ENCODE measurements around the gene CNGA3. TPM values are rescaled to one million over a fixed set of nuclear protein-coding genes. Genes with fewer than 3 reads are reported as not detected.

Gene CNGA3
- polyA plus RNA-seq, 4 donors, result 0.22 to 1.5 (median 0.30) TPM; not detected in 1

- DNase-seq (no peak), FAIRE-seq (no peak)
- H3K27me3 ChIP-seq (ENCODE audit: control insufficient read depth in 3 of 3, insufficient read depth in 3 of 3, low read length in 3 of 3), result no peaks in the 10 kb centered on the region
- no peaks in the 10 kb centered on the region for H3K9me3 ChIP-seq (ENCODE audit: control insufficient read depth in 2 of 2, insufficient read depth in 1 of 2, low read depth in 1 of 2, low read length in 1 of 2)
- WGBS, 3 donors, result 82 to 86% (median 84%) methylated on average over 19 of the region's 19 CpGs
- no peak overlapping the region for H3K27ac ChIP-seq (ENCODE audit: low read depth in 1 of 3, low read length in 2 of 3)
- H3K4me1 ChIP-seq (ENCODE audit: control insufficient read depth in 3 of 3, insufficient read depth in 2 of 3, low read depth in 1 of 3, low read length in 2 of 3), result no peaks in the 10 kb centered on the region
- no peak overlapping the region for H3K4me3 ChIP-seq (ENCODE audit: low read depth in 1 of 3, low read length in 3 of 3)
- no peaks in the 10 kb centered on the region for H3K36me3 ChIP-seq (ENCODE audit: control insufficient read depth in 3 of 3, insufficient read depth in 2 of 3, low read depth in 1 of 3, low read length in 3 of 3)
These were observed 44.6 kb downstream of the CNGA3 start for GRCh38 chr2:98390571-98391476.

DNA sequence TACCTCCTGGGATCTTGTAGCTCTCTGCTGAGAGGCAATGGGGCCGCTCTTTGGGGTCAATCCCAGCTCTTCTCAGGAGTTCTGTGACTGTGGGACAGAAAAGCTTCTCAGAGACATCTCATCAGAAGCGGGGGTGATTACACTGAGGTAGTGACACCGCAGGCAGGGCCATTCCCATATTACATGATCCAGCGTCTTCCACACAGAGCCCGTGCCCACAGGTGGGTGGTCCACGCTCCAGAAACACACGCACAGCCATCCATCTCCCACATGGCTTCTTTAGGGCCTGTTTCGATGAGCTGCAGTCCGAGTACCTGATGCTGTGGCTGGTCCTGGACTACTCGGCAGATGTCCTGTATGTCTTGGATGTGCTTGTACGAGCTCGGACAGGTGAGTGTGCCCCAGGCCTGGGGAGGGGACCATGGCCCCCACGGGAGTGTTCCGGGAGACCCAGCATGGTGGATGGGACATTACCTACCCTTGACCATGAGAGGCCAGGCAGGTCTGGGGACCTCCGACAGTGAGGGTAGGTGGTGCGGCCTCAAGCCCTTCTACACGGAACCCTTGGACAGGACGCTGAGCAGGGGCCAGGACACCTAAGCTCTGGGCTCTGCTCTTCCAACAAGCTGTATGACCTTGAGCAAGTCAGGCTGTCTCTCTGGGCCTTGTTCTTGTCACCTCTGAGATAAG, 45.5 kb downstream of the CNGA3 start:
- H3K4me3 ChIP-seq (ENCODE audit: low read depth in 1 of 3, low read length in 3 of 3), result no peak overlapping the region
- no peaks in the 10 kb centered on the region for H3K9me3 ChIP-seq (ENCODE audit: control insufficient read depth in 2 of 2, insufficient read depth in 1 of 2, low read depth in 1 of 2, low read length in 1 of 2)
- no peak for DNase-seq
- 90 to 94% (median 92%) methylated on average over 18 of the region's 18 CpGs for whole genome bisulfite sequencing, 3 donors
- no peaks in the 10 kb centered on the region for H3K27me3 ChIP-seq (ENCODE audit: control insufficient read depth in 3 of 3, insufficient read depth in 3 of 3, low read length in 3 of 3)
- no peak overlapping the region for H3K27ac ChIP-seq (ENCODE audit: low read depth in 1 of 3, low read length in 2 of 3)
- H3K4me1 ChIP-seq (ENCODE audit: control insufficient read depth in 3 of 3, insufficient read depth in 2 of 3, low read depth in 1 of 3, low read length in 2 of 3), result no peaks in the 10 kb centered on the region
- no peaks in the 10 kb centered on the region for H3K36me3 ChIP-seq (ENCODE audit: control insufficient read depth in 3 of 3, insufficient read depth in 2 of 3, low read depth in 1 of 3, low read length in 3 of 3)
- no peak for FAIRE-seq

DNA sequence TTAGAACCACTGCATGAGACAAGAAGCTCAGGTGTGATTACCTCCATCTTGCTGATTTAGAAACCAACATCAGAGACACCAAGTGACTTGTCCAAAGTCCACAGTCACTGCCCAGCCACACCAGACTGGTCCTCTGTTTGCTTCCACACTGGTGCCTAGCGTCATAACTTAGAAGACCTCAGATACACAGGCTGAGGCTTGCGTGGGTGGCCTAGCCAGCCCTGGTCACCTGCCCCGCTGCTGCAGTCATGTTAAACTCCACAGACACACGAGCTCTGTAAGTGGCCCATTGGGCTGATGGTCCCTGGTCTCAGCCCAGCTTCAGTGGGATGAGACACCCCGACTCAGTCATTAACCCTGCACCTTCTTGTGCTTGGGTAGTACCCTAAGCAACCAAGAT, 47.1 kb downstream of the CNGA3 start:
- no peak for FAIRE-seq

DNA sequence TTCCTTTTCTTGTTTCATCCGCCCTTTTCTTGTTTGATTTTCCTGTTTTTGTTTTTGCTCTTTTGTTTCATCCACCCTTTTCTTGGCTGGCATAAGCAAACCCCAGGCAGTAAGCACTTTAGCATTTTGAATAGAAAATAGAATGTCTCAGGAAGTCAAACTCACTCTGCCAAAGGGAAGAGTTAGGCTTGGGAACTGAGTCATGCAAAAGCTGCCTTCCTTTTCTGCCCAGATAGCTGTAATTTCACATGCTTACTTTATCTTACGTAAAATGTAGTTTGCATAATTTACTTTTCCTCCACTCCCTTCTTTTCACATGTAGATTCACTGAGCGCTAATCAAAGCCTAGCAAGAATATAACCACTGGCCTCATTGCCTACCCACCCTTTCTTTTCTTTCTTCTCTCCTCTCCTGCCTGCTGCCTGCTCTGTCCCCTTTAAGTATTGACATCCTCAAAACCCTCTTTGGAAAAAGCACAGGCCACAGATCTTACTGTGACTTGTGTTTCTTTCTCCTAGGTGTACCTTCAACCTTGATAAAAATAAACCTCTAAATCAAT, 48.4 kb downstream of the CNGA3 start:
- 76 to 91% (median 82%) methylated on average over 3 of the region's 3 CpGs for WGBS, 3 donors

More for the DNA sequence above, 47.1 kb downstream of the CNGA3 start:
- DNase-seq, result peak in 1 of 2 donors; percentile 3
- Histone ChIP-seq H3K4me3 (ENCODE audit: low read depth in 1 of 3, low read length in 3 of 3) (no peak overlapping the region), H3K9me3 (ENCODE audit: control insufficient read depth in 2 of 2, insufficient read depth in 1 of 2, low read depth in 1 of 2, low read length in 1 of 2) (no peaks in the 10 kb centered on the region), H3K27ac (ENCODE audit: low read depth in 1 of 3, low read length in 2 of 3) (no peak overlapping the region), H3K27me3 (ENCODE audit: control insufficient read depth in 3 of 3, insufficient read depth in 3 of 3, low read length in 3 of 3) (peaks cover 0 to 3% (median 0%) of the 10 kb centered on the region in 3 donors), H3K36me3 (ENCODE audit: control insufficient read depth in 3 of 3, insufficient read depth in 2 of 3, low read depth in 1 of 3, low read length in 3 of 3) (no peaks in the 10 kb centered on the region), H3K4me1 (ENCODE audit: control insufficient read depth in 3 of 3, insufficient read depth in 2 of 3, low read depth in 1 of 3, low read length in 2 of 3) (no peaks in the 10 kb centered on the region)
- WGBS, 3 donors, result 72 to 86% (median 75%) methylated on average over 5 of the region's 5 CpGs

DNA sequence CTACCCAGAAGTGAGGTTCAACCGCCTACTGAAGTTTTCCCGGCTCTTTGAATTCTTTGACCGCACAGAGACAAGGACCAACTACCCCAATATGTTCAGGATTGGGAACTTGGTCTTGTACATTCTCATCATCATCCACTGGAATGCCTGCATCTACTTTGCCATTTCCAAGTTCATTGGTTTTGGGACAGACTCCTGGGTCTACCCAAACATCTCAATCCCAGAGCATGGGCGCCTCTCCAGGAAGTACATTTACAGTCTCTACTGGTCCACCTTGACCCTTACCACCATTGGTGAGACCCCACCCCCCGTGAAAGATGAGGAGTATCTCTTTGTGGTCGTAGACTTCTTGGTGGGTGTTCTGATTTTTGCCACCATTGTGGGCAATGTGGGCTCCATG, 49.7 kb downstream of the CNGA3 start:
- DNase-seq (no peak), FAIRE-seq (no peak)
- Histone ChIP-seq H3K4me3 (ENCODE audit: low read depth in 1 of 3, low read length in 3 of 3) (no peak overlapping the region), H3K36me3 (ENCODE audit: control insufficient read depth in 3 of 3, insufficient read depth in 2 of 3, low read depth in 1 of 3, low read length in 3 of 3) (no peaks in the 10 kb centered on the region), H3K9me3 (ENCODE audit: control insufficient read depth in 2 of 2, insufficient read depth in 1 of 2, low read depth in 1 of 2, low read length in 1 of 2) (no peaks in the 10 kb centered on the region), H3K27ac (ENCODE audit: low read depth in 1 of 3, low read length in 2 of 3) (no peak overlapping the region), H3K4me1 (ENCODE audit: control insufficient read depth in 3 of 3, insufficient read depth in 2 of 3, low read depth in 1 of 3, low read length in 2 of 3) (no peaks in the 10 kb centered on the region), H3K27me3 (ENCODE audit: control insufficient read depth in 3 of 3, insufficient read depth in 3 of 3, low read length in 3 of 3) (peaks cover 0 to 3% (median 3%) of the 10 kb centered on the region in 3 donors)
- WGBS, 3 donors, result 82 to 95% (median 94%) methylated on average over 6 of the region's 6 CpGs

More for the DNA sequence above, 48.4 kb downstream of the CNGA3 start:
- Histone ChIP-seq H3K4me1 (ENCODE audit: control insufficient read depth in 3 of 3, insufficient read depth in 2 of 3, low read depth in 1 of 3, low read length in 2 of 3) (no peaks in the 10 kb centered on the region), H3K36me3 (ENCODE audit: control insufficient read depth in 3 of 3, insufficient read depth in 2 of 3, low read depth in 1 of 3, low read length in 3 of 3) (no peaks in the 10 kb centered on the region), H3K27ac (ENCODE audit: low read depth in 1 of 3, low read length in 2 of 3) (no peak overlapping the region), H3K27me3 (ENCODE audit: control insufficient read depth in 3 of 3, insufficient read depth in 3 of 3, low read length in 3 of 3) (peaks cover 0 to 3% (median 0%) of the 10 kb centered on the region in 3 donors), H3K9me3 (ENCODE audit: control insufficient read depth in 2 of 2, insufficient read depth in 1 of 2, low read depth in 1 of 2, low read length in 1 of 2) (no peaks in the 10 kb centered on the region), H3K4me3 (ENCODE audit: low read depth in 1 of 3, low read length in 3 of 3) (no peak overlapping the region)
- FAIRE-seq (no peak), DNase-seq (no peak)

- FAIRE-seq (no peak), DNase-seq (no peak)
- Histone ChIP-seq H3K9me3 (ENCODE audit: control insufficient read depth in 2 of 2, insufficient read depth in 1 of 2, low read depth in 1 of 2, low read length in 1 of 2) (no peaks in the 10 kb centered on the region), H3K27me3 (ENCODE audit: control insufficient read depth in 3 of 3, insufficient read depth in 3 of 3, low read length in 3 of 3) (peaks cover 0 to 3% (median 3%) of the 10 kb centered on the region in 3 donors), H3K27ac (ENCODE audit: low read depth in 1 of 3, low read length in 2 of 3) (no peak overlapping the region), H3K4me1 (ENCODE audit: control insufficient read depth in 3 of 3, insufficient read depth in 2 of 3, low read depth in 1 of 3, low read length in 2 of 3) (no peaks in the 10 kb centered on the region), H3K36me3 (ENCODE audit: control insufficient read depth in 3 of 3, insufficient read depth in 2 of 3, low read depth in 1 of 3, low read length in 3 of 3) (no peaks in the 10 kb centered on the region), H3K4me3 (ENCODE audit: low read depth in 1 of 3, low read length in 3 of 3) (no peak overlapping the region)
- WGBS, 3 donors, result 92 to 93% (median 93%) methylated on average over 23 of the region's 23 CpGs
These were observed 50.6 kb downstream of the CNGA3 start for GRCh38 chr2:98396745-98397355.

- Histone ChIP-seq H3K27ac (ENCODE audit: low read depth in 1 of 3, low read length in 2 of 3) (no peak overlapping the region), H3K27me3 (ENCODE audit: control insufficient read depth in 3 of 3, insufficient read depth in 3 of 3, low read length in 3 of 3) (peaks cover 0 to 3% (median 3%) of the 10 kb centered on the region in 3 donors), H3K9me3 (ENCODE audit: control insufficient read depth in 2 of 2, insufficient read depth in 1 of 2, low read depth in 1 of 2, low read length in 1 of 2) (no peaks in the 10 kb centered on the region), H3K36me3 (ENCODE audit: control insufficient read depth in 3 of 3, insufficient read depth in 2 of 3, low read depth in 1 of 3, low read length in 3 of 3) (no peaks in the 10 kb centered on the region), H3K4me3 (ENCODE audit: low read depth in 1 of 3, low read length in 3 of 3) (no peak overlapping the region), H3K4me1 (ENCODE audit: control insufficient read depth in 3 of 3, insufficient read depth in 2 of 3, low read depth in 1 of 3, low read length in 2 of 3) (no peaks in the 10 kb centered on the region)
- DNase-seq (no peak), FAIRE-seq (no peak)
- WGBS, 3 donors, result 67 to 72% (median 70%) methylated on average over 4 of the region's 4 CpGs
These were observed 52.9 kb downstream of the CNGA3 start for GRCh38 chr2:98399140-98399539.

DNA sequence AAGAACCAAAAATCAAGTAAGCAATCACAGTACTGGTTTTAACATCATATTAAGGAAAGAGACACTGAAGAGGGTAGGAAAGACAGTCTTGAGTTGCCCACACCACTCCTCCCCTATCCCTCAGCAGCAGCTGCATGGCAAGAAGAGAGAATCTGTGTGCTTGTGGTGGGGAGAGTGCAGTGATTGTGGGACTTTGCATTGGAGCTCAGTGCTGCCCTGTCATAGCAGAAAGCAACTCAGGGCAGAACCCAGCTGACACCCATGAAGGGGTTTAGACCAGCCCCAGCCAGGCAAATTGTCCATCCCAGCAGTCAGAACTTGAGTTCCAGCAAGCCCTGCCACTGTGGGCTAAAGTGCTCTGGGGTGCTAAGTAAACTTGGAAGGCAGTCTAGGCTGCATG, 57.6 kb downstream of the CNGA3 start:
- peaks cover 0 to 3% (median 0%) of the 10 kb centered on the region in 3 donors for H3K27me3 ChIP-seq (ENCODE audit: control insufficient read depth in 3 of 3, insufficient read depth in 3 of 3, low read length in 3 of 3)
- H3K4me1 ChIP-seq (ENCODE audit: control insufficient read depth in 3 of 3, insufficient read depth in 2 of 3, low read depth in 1 of 3, low read length in 2 of 3), result no peaks in the 10 kb centered on the region
- DNase-seq (no peak), FAIRE-seq (no peak)
- H3K9me3 ChIP-seq (ENCODE audit: control insufficient read depth in 2 of 2, insufficient read depth in 1 of 2, low read depth in 1 of 2, low read length in 1 of 2), result no peaks in the 10 kb centered on the region
- H3K36me3 ChIP-seq (ENCODE audit: control insufficient read depth in 3 of 3, insufficient read depth in 2 of 3, low read depth in 1 of 3, low read length in 3 of 3), result no peaks in the 10 kb centered on the region
- no peak overlapping the region for H3K4me3 ChIP-seq (ENCODE audit: low read depth in 1 of 3, low read length in 3 of 3)
- H3K27ac ChIP-seq (ENCODE audit: low read depth in 1 of 3, low read length in 2 of 3), result no peak overlapping the region

Data from small intestine (tissue), 7 donors.